DMS153 treated with DMSO at 0.1 percent for 48 hours (cell line): ENCODE data around the gene SLC39A2.
"Not testable (repeated sequence)": the region's sequence is repeated elsewhere in the genome, so short reads cannot be mapped to it uniquely, and the experiment has no call there.

Experiments used
- DNase-seq: peaks from one replicate; lab custom pipeline; 2025; ENCODE audit not compliant: unreplicated experiment; lab: John Stamatoyannopoulos, UW

SLC39A2 gene

GRCh38 chr14:20996521-20996920 is 2.6 kb upstream of the SLC39A2 start:
- DNase-seq = no peak

DNA sequence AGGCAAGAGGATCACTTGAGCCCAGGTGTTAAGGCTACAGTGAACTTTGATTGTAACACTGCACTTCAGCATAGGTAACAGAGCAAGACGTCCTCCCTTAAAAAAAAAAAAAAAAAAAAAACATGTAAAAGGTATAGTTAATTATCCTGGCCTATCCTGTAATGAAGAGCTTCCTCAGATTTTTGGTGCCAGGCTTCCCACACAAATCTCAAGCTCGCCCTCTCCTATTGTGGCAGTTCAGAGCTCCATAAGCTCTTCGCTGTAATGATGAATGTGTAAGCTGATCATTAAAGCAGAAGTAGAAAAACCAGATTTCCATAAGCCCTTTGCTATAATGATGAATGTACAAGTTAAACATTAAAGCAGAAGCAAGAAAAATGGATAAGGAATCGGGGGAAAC is 2.0 kb upstream of the SLC39A2 start:
- no peak for DNase-seq

DNA sequence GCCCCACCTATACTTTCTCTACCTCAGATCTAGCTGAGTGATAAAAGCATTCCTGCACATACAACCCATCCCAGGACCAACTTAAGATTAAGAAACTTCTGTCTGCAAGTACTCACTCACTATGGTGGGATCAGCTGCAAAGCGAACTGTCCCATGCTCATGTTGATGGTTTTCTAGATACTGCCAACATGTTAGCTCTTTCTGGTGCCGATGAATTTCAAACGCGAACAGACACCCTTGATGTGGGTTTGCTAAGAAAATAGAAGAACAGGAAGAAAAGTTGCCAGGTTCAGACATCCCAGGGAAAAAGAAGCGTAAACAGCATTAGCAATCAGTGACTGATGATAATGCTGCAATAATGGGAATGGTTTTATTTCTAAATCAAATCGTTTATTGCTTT is 1.5 kb upstream of the SLC39A2 start:
- DNase-seq = no peak

DNA sequence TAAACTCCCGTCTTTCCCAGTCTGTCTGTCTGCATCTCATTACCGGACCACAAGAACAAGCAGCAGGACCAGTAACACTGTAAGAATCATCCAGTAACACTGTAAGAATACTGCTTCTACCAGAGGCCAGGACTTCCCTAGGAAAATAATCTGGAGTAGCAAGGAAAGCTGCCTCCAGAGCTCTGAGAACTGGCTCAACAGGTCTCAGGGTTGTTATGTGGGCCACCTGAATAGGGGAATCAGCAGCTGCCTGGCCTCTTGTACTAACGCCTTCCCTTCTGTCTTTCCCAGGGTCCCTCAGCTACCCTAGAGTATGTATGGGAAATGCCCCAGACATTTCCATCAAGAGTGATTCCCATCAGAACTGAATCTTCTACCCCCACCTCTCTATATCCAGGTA is 954 bp upstream of the SLC39A2 start:
- no peak for DNase-seq

DNA sequence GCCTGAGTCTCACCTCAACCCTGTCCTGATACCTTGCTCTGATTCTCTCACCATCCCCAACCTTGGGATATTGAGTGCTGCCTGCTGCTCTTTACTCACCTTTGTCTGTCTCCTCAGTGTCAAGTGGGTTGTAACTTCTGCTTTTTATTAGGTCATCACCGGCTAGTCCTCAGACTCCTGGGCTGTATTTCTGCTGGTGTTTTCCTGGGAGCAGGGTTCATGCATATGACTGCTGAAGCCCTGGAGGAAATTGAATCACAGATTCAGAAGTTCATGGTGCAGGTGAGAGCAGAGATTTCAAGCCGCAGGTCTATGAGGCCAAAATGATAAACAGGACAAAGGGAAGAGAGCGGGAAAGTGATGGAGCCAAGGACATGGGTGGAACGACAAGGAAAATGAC is 498 bp downstream of the SLC39A2 start:
- no peak for DNase-seq

DNA sequence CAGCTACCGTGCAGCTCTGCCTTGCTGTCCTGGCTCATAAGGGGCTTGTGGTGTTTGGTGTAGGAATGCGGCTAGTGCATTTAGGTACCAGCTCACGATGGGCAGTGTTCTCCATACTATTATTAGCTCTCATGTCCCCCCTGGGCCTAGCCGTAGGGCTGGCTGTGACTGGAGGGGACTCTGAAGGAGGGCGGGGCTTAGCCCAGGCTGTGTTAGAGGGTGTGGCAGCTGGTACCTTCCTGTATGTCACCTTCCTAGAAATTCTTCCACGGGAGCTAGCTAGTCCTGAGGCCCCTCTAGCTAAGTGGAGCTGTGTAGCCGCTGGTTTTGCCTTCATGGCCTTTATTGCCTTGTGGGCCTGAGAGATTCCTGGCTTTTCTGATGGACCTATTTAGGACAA is 2.1 kb downstream of the SLC39A2 start:
- DNase-seq = no peak

GRCh38 chr14:21003788-21004346 is 4.8 kb downstream of the SLC39A2 start:
- DNase-seq = no peak

GRCh38 chr14:21009721-21010120 is 10.6 kb downstream of the SLC39A2 start:
- not testable (repeated sequence) for DNase-seq

DNA sequence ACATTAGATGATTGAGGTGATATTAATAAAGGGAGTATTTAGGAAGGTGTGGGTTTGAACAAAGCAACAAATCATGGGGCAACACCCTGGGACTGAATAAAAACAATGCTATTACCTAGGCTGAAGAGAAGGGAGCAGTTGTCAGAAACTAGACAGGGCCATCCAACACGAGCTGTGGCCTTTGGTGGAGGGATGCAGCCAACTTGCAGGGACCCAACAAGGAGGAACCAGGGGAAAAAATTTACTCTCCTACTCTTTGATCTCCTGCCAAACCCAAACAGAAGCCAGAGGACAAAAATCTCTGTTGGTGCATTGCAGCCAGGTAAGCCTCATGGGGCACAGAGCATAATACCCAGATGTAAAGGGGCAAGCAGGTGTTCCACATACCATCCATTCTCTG is 12.0 kb downstream of the SLC39A2 start:
- DNase-seq = no peak

DNA sequence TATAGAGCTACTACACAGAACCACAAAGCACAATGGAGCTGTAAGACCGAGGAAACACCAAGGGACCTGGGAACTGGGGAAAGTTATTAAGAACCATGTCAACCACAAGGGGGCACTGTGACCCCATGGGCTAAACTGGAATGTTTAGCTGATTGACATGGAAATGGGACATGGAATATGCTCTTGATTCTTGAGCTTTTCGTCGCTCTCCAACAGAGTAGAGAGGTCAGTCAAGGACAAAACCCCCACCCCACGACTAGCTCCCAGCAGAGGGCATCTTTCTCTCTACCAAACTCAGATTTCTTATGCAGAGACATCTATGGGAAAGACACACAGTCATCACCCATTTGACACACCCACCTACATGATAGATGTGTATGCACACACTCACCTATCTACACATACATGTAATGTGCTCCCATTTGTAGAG is 15.7 kb downstream of the SLC39A2 start:
- DNase-seq = peak; percentile 43

- DNase-seq = no peak
Measured at GRCh38 chr14:21015312-21015711, 16.2 kb downstream of the SLC39A2 start.

DNA sequence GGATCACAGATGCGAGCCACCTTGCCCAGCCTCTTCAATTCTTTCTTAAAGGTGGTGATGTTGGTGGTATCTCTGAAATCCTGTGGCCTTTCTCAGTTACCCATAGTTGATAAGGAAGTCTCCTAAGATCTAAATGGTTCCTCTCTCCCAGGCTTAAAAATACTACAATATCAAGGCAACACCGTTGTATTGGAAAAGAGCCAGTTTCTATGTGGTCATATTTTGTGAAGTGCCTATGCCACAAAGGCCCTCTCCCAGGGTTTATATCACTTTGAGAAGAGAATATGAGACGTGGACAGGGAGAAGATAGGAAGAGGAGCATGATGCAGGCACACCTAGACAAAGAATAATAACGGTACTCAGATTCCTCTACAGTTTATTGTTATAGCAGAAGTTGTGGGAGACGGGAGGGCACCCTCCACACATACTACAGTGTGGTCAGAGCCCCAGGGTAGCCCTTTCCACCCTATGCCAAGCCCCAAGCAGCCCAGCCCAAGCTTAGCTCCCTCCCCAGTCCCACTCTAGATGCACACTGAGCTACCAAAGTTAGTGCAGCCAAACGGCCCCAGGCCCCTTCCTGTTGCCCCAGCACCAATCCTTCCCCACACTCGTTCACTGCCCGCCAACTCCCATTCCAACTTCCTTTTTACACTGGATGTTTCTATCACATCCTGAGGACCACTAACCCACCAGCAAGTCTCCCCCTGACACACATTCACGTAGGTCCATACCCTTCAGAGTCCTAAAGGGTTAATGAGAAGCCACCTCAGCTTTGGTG is 17.5 kb downstream of the SLC39A2 start:
- DNase-seq = no peak

DNA sequence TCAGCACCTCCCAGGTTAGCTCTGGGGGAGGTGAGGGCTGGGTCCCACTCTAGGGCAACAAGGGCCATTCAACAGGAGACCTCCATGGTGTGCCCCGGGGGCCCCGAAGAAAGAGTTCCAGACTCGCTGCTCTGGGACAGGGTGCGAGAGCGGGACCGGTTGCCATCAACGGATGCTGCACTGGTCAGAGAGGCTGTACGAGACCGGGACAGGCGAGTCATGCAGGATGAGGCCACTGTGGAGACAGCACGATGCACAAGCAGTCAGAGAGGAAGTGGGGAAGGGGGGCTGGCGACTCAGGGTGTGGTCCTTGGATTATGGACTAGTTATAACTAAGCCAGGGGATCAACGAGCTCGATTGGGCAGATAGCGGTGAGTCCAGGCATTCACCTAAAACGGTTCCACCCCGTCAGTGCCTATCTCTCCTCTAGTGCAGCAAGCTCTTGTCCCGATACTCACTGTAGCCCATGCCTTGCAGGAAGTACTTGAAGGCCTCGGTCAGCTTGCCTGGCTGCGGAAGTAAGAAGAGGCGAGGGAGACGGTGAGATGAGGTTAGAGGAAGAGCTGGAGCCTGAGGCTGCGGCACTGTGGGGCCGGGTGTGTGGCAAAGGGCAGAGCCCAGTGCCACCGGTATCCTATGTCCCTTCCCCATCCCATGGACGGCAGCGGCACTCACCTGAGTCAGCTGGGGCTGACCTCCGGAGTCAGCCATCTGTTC is 18.6 kb downstream of the SLC39A2 start:
- DNase-seq = no peak

DNA sequence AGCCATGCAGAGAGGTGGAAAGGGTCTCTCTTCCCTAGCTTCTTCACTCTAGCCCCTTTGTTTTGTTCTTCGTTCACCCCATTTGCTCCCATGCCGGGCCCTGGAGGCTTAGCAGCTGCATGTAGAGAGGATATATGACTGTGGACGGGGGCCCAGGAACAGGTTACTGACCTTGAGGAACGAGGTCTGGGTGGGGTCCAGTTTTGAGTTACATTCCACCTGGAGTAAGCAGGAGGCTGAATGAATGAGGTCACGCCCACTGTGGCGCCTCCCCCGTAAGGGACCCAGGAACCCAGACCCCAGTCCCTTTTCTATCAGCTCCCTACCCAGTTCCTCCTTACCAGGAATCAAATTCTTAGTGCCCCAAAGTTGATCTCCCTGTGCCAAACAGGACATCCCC is 19.2 kb downstream of the SLC39A2 start:
- DNase-seq = no peak

GRCh38 chr14:21018781-21019180 is 19.7 kb downstream of the SLC39A2 start:
- no peak for DNase-seq

- DNase-seq = no peak
Measured at GRCh38 chr14:21019366-21019765, 20.3 kb downstream of the SLC39A2 start.

- DNase-seq = no peak
Measured at GRCh38 chr14:21020977-21021545, 22.0 kb downstream of the SLC39A2 start.

- no peak for DNase-seq
Measured at GRCh38 chr14:21022686-21023085, 23.6 kb downstream of the SLC39A2 start.

- DNase-seq = no peak
Measured at GRCh38 chr14:21023174-21023573, 24.1 kb downstream of the SLC39A2 start.

GRCh38 chr14:21023817-21024584 is 24.9 kb downstream of the SLC39A2 start:
- DNase-seq = no peak
